WTC11 (cell line): ENCODE results near the gene SLC15A4. TPM values are rescaled to one million over a fixed set of nuclear protein-coding genes. Genes with fewer than 3 reads are reported as not detected.

Experiments
- ATAC-seq: fragments of 200-7000 bp; cut with Tn5 transposase; 2 replicates; pipeline ENCODE4 v1.10.0; 2021; ENCODE audit warnings: mild to moderate bottlenecking, moderate library complexity
- CTCF ChIA-PET: fragments of 300-600 bp; sonication (Branson Sonifier 250); formaldehyde crosslinking; loops from one replicate; lab custom pipeline; 2021; ENCODE audit warnings: antibody characterized with exemption; lab: Charles Lee
- POLR2A ChIA-PET: fragments of 350-600 bp; sonication (Branson Sonifier 250); formaldehyde crosslinking; loops from one replicate; lab custom pipeline; 2021; ENCODE audit warnings: antibody characterized with exemption; lab: Charles Lee
- DNase-seq: peaks from one replicate; pipeline ENCODE4 v3.0.0; 2021; ENCODE audit warnings: low spot score
- H3K27ac Mint-ChIP-seq: 2 replicates; pipeline ENCODE4 v1.8.0; 2021; ENCODE audit warnings: mixed read lengths
- H3K27me3 Mint-ChIP-seq: 2 replicates; pipeline ENCODE4 v1.8.0; 2021; ENCODE audit warnings: low read depth, mild to moderate bottlenecking, moderate library complexity, mixed read lengths
- H3K36me3 Mint-ChIP-seq: 2 replicates; pipeline ENCODE4 v1.8.0; 2021; ENCODE audit warnings: mixed read lengths
- H3K4me1 Mint-ChIP-seq: 2 replicates; pipeline ENCODE4 v1.8.0; 2022; ENCODE audit warnings: mixed read lengths
- H3K4me3 Mint-ChIP-seq: 2 replicates; pipeline ENCODE4 v1.8.0; 2021; ENCODE audit warnings: mild to moderate bottlenecking, moderate library complexity, mixed read lengths
- H3K9me3 Mint-ChIP-seq: 2 replicates; pipeline ENCODE4 v1.8.0; 2021; ENCODE audit warnings: mixed read lengths
- AR ChIP-seq: fragments of 250-450 bp; sonication (Bioruptor Pico); IDR thresholded peaks from 2 replicates; pipeline ENCODE4 v1.9.0; 2021; ENCODE audit warnings: mild to moderate bottlenecking
- ATF6 ChIP-seq: sonication (generic); formaldehyde crosslinking; IDR thresholded peaks from 2 replicates; pipeline ENCODE4 v1.8.1; 2023; ENCODE audit warnings: mild to moderate bottlenecking, missing genetic modification reagents
- CBFB ChIP-seq: sonication (generic); formaldehyde crosslinking; IDR thresholded peaks from 2 replicates; pipeline ENCODE4 v1.8.1; 2022; ENCODE audit warnings: mild to moderate bottlenecking, low read depth, missing genetic modification reagents
- CREB1 ChIP-seq: sonication (generic); formaldehyde crosslinking; IDR thresholded peaks from 2 replicates; pipeline ENCODE4 v1.8.0; 2023; ENCODE audit warnings: mild to moderate bottlenecking, missing genetic modification reagents
- E2F4 ChIP-seq: sonication (generic); formaldehyde crosslinking; IDR thresholded peaks from 2 replicates; pipeline ENCODE4 v1.8.1; 2022; ENCODE audit warnings: low read depth, mild to moderate bottlenecking, moderate library complexity, missing genetic modification reagents, borderline replicate concordance
- IRF1 ChIP-seq: sonication (generic); formaldehyde crosslinking; IDR thresholded peaks from 2 replicates; pipeline ENCODE4 v1.8.0; 2023; ENCODE audit warnings: missing genetic modification reagents
- IRF2 ChIP-seq: sonication (generic); formaldehyde crosslinking; IDR thresholded peaks from 2 replicates; pipeline ENCODE4 v1.8.0; 2022; ENCODE audit warnings: low read depth, missing genetic modification reagents, borderline replicate concordance
- NFATC4 ChIP-seq: fragments of 250-450 bp; sonication (Bioruptor Pico); IDR thresholded peaks from 2 replicates; pipeline ENCODE4 v1.9.0; 2021; ENCODE audit warnings: mild to moderate bottlenecking
- NFYB ChIP-seq: sonication (generic); formaldehyde crosslinking; conservative IDR thresholded peaks from 2 replicates; pipeline ENCODE4 v1.8.0; 2022; ENCODE audit warnings: low read depth, missing genetic modification reagents
- PREB ChIP-seq: sonication (generic); formaldehyde crosslinking; IDR thresholded peaks from 2 replicates; pipeline ENCODE4 v1.8.1; 2022; ENCODE audit warnings: mild to moderate bottlenecking, missing genetic modification reagents, moderate library complexity, borderline replicate concordance
- PRRX2 ChIP-seq: fragments of 250-450 bp; sonication (Bioruptor Pico); IDR thresholded peaks from 2 replicates; pipeline ENCODE4 v1.8.0; 2021; ENCODE audit warnings: mild to moderate bottlenecking
- TCF7 ChIP-seq: sonication (generic); formaldehyde crosslinking; IDR thresholded peaks from 2 replicates; pipeline ENCODE4 v1.8.0; 2022; ENCODE audit warnings: mild to moderate bottlenecking, low read depth, missing genetic modification reagents, moderate library complexity
- TEAD4 ChIP-seq: sonication (generic); formaldehyde crosslinking; IDR thresholded peaks from 2 replicates; pipeline ENCODE4 v1.8.0; 2022; ENCODE audit warnings: mild to moderate bottlenecking, missing genetic modification reagents
- USF1 ChIP-seq: sonication (generic); formaldehyde crosslinking; IDR thresholded peaks from 2 replicates; pipeline ENCODE4 v1.8.0; 2022; ENCODE audit warnings: mild to moderate bottlenecking, missing genetic modification reagents
- ZBTB43 ChIP-seq: sonication (generic); formaldehyde crosslinking; IDR thresholded peaks from 2 replicates; pipeline ENCODE4 v1.8.1; 2023; ENCODE audit warnings: mild to moderate bottlenecking, missing genetic modification reagents
- ZNF263 ChIP-seq: sonication (generic); formaldehyde crosslinking; IDR thresholded peaks from 2 replicates; pipeline ENCODE4 v1.8.1; 2022; ENCODE audit warnings: low read depth, mild to moderate bottlenecking, moderate library complexity, missing genetic modification reagents
- ZNF416 ChIP-seq: fragments of 250-450 bp; sonication (Bioruptor Pico); IDR thresholded peaks from 2 replicates; pipeline ENCODE4 v1.9.0; 2021; ENCODE audit warnings: mild to moderate bottlenecking, inconsistent platforms
- ZNF671 ChIP-seq: fragments of 250-450 bp; sonication (Bioruptor Pico); IDR thresholded peaks from 2 replicates; pipeline ENCODE4 v1.8.0; 2021; ENCODE audit warnings: mild to moderate bottlenecking
- total RNA-seq: library from RNA; stranded (reverse); gene quantifications from 3 replicates; pipeline ENCODE4 v1.2.3, GENCODE V29; 2021

SLC15A4 gene
- total RNA-seq, 1 experiment from 2014 or later, result 6.4 TPM

- peaks cover 55% of the 10 kb centered on the region for H3K36me3 Mint-ChIP-seq
- no peak overlapping the region for H3K4me3 Mint-ChIP-seq
- H3K27ac Mint-ChIP-seq, result no peak overlapping the region
- H3K9me3 Mint-ChIP-seq, result peaks cover 41% of the 10 kb centered on the region
- no peaks in the 10 kb centered on the region for H3K4me1 Mint-ChIP-seq
- peaks cover 11% of the 10 kb centered on the region for H3K27me3 Mint-ChIP-seq
- ChIA-PET POLR2A (no interaction called here), CTCF (interaction anchor here (1.2 kb wide), 1 partner anchor 9 kb away, joined by 3 read pairs; no protein-coding TSS in a partner anchor)
- TF ChIP-seq NFATC4 (CRISPR knock-in tag), result no peak
- no peak for TF ChIP-seq AR (CRISPR knock-in tag)
- no peak for TF ChIP-seq IRF2 (CRISPR knock-in tag)
- TF ChIP-seq ZNF671 (CRISPR knock-in tag), result no peak
- no peak for TF ChIP-seq TCF7
- TF ChIP-seq NFYB (CRISPR knock-in tag), result no peak
- TF ChIP-seq CBFB (CRISPR knock-in tag), result no peak
- TF ChIP-seq CREB1 (CRISPR knock-in tag), result no peak
- ATAC-seq, result no peak
- no peak for DNase-seq
Observed at GRCh38 chr12:128786741-128787391, 36.9 kb downstream of the SLC15A4 start.

- Mint-ChIP-seq H3K27me3 (peaks cover 7% of the 10 kb centered on the region), H3K9me3 (peaks cover 34% of the 10 kb centered on the region), H3K4me1 (no peaks in the 10 kb centered on the region), H3K27ac (no peak overlapping the region), H3K4me3 (no peak overlapping the region), H3K36me3 (peaks cover 46% of the 10 kb centered on the region)
- no peak for ATAC-seq
- no peak for TF ChIP-seq TCF7
- no peak for TF ChIP-seq PREB (CRISPR knock-in tag)
- TF ChIP-seq ZNF263, result no peak
- no peak for TF ChIP-seq NFATC4 (CRISPR knock-in tag)
- no peak for TF ChIP-seq USF1 (CRISPR knock-in tag)
- TF ChIP-seq PRRX2, result no peak
- TF ChIP-seq ATF6 (CRISPR knock-in tag), result no peak
- TF ChIP-seq ZNF416 (CRISPR knock-in tag), result no peak
- TF ChIP-seq E2F4 (CRISPR knock-in tag), result no peak
- TF ChIP-seq TEAD4, result no peak
- no peak for TF ChIP-seq IRF1
- TF ChIP-seq ZBTB43 (CRISPR knock-in tag), result no peak
- ChIA-PET POLR2A (no interaction called here), CTCF (no interaction called here)
- DNase-seq, result no peak
Observed at GRCh38 chr12:128784030-128784760, 39.6 kb downstream of the SLC15A4 start.
